DND-41 (cell line): ENCODE data around the gene SBNO1.

Experiments used
- EZH2 ChIP-seq: IDR thresholded peaks from 3 replicates; pipeline ENCODE4 v1.6.1; 2012; ENCODE audit warnings: borderline replicate concordance, low read depth, mild to moderate bottlenecking, moderate library complexity, low read length, inconsistent platforms; ENCODE audit not compliant: severe bottlenecking
- TF ChIP-seq, protein P1 (sequence below): IDR thresholded peaks from 2 replicates; pipeline ENCODE4 v1.5.1; 2012; ENCODE audit warnings: borderline replicate concordance, low read length, moderate library complexity, mild to moderate bottlenecking; ENCODE audit not compliant: poor library complexity, severe bottlenecking; ENCODE audit errors: extremely low read depth

DNA sequence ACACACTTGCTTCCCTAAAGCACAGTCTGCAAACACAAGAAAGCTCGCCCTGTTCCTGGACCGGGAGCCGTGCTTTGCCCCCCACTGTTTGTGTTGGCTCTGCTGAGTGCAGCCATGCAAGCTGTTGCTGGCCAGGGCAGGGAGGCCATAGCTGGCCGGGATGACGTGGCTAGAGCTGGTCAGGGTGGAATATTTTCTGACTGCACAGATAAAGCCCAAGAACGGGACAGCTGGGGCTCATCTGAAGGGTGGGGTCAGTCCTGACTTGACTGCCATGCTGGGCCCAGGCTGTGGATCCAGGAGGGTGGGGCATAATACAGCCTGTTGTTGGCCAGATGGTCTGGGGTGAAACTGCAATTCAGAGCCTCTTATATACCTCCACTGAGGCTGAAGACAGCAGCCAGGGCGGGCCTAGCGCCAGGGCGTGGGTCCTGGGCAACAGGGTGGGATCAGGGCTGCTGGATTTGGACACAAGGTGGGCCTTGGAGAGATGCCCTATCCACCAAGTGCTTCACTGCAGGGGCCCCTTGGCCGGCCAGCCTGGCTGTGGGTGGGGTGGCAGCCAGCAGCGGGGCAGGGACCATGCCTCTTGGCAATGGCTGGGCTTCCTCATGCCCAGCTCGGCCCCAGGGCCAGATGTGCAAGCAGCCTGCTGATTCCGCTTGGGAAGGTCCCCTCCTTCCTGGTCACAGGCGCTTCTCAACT, 34.1 kb upstream of the SBNO1 start:
- TF ChIP-seq, protein P1, sequence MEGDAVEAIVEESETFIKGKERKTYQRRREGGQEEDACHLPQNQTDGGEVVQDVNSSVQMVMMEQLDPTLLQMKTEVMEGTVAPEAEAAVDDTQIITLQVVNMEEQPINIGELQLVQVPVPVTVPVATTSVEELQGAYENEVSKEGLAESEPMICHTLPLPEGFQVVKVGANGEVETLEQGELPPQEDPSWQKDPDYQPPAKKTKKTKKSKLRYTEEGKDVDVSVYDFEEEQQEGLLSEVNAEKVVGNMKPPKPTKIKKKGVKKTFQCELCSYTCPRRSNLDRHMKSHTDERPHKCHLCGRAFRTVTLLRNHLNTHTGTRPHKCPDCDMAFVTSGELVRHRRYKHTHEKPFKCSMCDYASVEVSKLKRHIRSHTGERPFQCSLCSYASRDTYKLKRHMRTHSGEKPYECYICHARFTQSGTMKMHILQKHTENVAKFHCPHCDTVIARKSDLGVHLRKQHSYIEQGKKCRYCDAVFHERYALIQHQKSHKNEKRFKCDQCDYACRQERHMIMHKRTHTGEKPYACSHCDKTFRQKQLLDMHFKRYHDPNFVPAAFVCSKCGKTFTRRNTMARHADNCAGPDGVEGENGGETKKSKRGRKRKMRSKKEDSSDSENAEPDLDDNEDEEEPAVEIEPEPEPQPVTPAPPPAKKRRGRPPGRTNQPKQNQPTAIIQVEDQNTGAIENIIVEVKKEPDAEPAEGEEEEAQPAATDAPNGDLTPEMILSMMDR, result no peak
- TF ChIP-seq EZH2, result no peak
